Cardiac septum (tissue), 1 donor: ENCODE measurements around the gene CDYL. TPM values are rescaled to one million over a fixed set of nuclear protein-coding genes. Genes with fewer than 3 reads are reported as not detected.

Experiments used
- DNase-seq: peaks from one replicate; pipeline ENCODE4 v3.0.0-alpha.2; 2020; ENCODE audit warnings: low spot score
- intact Hi-C: fragments of 100-400 bp; cut with DNase I; formaldehyde crosslinking; loops from one replicate; pipeline ENCODE4 v1.14.0; 2022
- total RNA-seq: library from RNA; stranded (reverse); fragmentation: NEBNext Ultra II Directional; extraction: Animal tissue kit (Norgen Biotek cat#: 25700); gene quantifications from one replicate; pipeline ENCODE4 v1.2.1, GENCODE V29; 2021
- donor health status: DM: no; HTN: no; CAD: no.

Gene CDYL
- total RNA-seq, 1 donor from 2014 or later = 36.3 TPM

GRCh38 chr6:4896401-4896800, 120.2 kb downstream of the CDYL start:
- DNase-seq = no peak
- intact Hi-C loops = no loop called here

- intact Hi-C loops = no loop called here
- no peak for DNase-seq
These were observed 123.2 kb downstream of the CDYL start for GRCh38 chr6:4899249-4900034.

GRCh38 chr6:4901386-4902061, 125.3 kb downstream of the CDYL start:
- no peak for DNase-seq
- intact Hi-C loops = no loop called here

GRCh38 chr6:4902363-4902762, 126.2 kb downstream of the CDYL start:
- no peak for DNase-seq
- intact Hi-C loops = no loop called here

GRCh38 chr6:4903121-4903520, 126.9 kb downstream of the CDYL start:
- DNase-seq = no peak
- intact Hi-C loops = no loop called here

GRCh38 chr6:4903751-4904370, 127.7 kb downstream of the CDYL start:
- intact Hi-C loops = no loop called here
- no peak for DNase-seq

GRCh38 chr6:4904461-4905025, 128.3 kb downstream of the CDYL start:
- no peak for DNase-seq
- intact Hi-C loops = no loop called here

GRCh38 chr6:4905826-4906225, 129.6 kb downstream of the CDYL start:
- intact Hi-C loops = no loop called here
- DNase-seq = no peak

- intact Hi-C loops = no loop called here
- DNase-seq = no peak
These were observed 130.4 kb downstream of the CDYL start for GRCh38 chr6:4906293-4907276.

GRCh38 chr6:4907602-4908001, 131.4 kb downstream of the CDYL start:
- no peak for DNase-seq
- intact Hi-C loops = no loop called here

GRCh38 chr6:4908062-4908461, 131.9 kb downstream of the CDYL start:
- intact Hi-C loops = no loop called here
- no peak for DNase-seq

GRCh38 chr6:4909063-4909706, 133.0 kb downstream of the CDYL start:
- DNase-seq = no peak
- intact Hi-C loops = no loop called here

GRCh38 chr6:4910037-4910760, 134.0 kb downstream of the CDYL start:
- intact Hi-C loops = no loop called here
- no peak for DNase-seq

- intact Hi-C loops = no loop called here
- DNase-seq = no peak
These were observed 136.4 kb downstream of the CDYL start for GRCh38 chr6:4912559-4912958.

GRCh38 chr6:4913705-4914419, 137.7 kb downstream of the CDYL start:
- intact Hi-C loops = no loop called here
- no peak for DNase-seq

GRCh38 chr6:4914420-4915159, 138.4 kb downstream of the CDYL start:
- intact Hi-C loops = no loop called here

GRCh38 chr6:4916954-4917561, 140.9 kb downstream of the CDYL start:
- no peak for DNase-seq
- intact Hi-C loops = no loop called here

More at GRCh38 chr6:4914420-4915159, 138.4 kb downstream of the CDYL start:
- no peak for DNase-seq
